Keratinocyte (primary cell): Measurements from ENCODE around the gene SLCO2B1. TPM values are rescaled to one million over a fixed set of nuclear protein-coding genes. Genes with fewer than 3 reads are reported as not detected.

Source experiments
- DNase-seq: peaks from one replicate; pipeline ENCODE4 v3.0.0-alpha.2; 2011; ENCODE audit warnings: low read depth, missing footprints, low spot score
- FAIRE-seq: peaks from 2 replicates; lab custom pipeline; 2011; peaks lifted over from hg19 to GRCh38; lab: Jason Lieb, UNC
- H2AFZ ChIP-seq: 2 replicates; pipeline ENCODE4 v1.6.0; 2012; ENCODE audit warnings: low read length, control low read depth, inconsistent platforms; ENCODE audit not compliant: control insufficient read depth
- H3K27ac ChIP-seq: 2 replicates; pipeline ENCODE4 v1.5.1; 2011; ENCODE audit warnings: low read length; ENCODE audit not compliant: control insufficient read depth, insufficient read depth
- H3K27me3 ChIP-seq: 3 replicates; pipeline ENCODE4 v1.6.0; 2011; ENCODE audit warnings: low read length; ENCODE audit not compliant: control insufficient read depth, insufficient read depth; ENCODE audit errors: extremely low read depth
- H3K36me3 ChIP-seq, 2 experiments: 2 replicates in 1 of 2; 3 replicates in 1 of 2; pipeline ENCODE4 v1.5.1; 2011; ENCODE audit warnings: low read length in 2 of 2, mild to moderate bottlenecking in 1 of 2; ENCODE audit not compliant: control insufficient read depth in 2 of 2, insufficient read depth in 2 of 2; ENCODE audit errors: extremely low read depth in 1 of 2
- H3K4me1 ChIP-seq: 3 replicates; pipeline ENCODE4 v1.5.1; 2011; ENCODE audit warnings: low read length; ENCODE audit not compliant: control insufficient read depth, insufficient read depth; ENCODE audit errors: extremely low read depth
- H3K4me2 ChIP-seq: 3 replicates; pipeline ENCODE4 v1.6.0; 2011; ENCODE audit warnings: low read depth, low read length; ENCODE audit not compliant: control insufficient read depth, insufficient read depth; ENCODE audit errors: extremely low read depth
- H3K4me3 ChIP-seq, 3 experiments: fragments of 200-600 bp in 1 of 3; sonication (generic) in 1 of 3; 2 replicates in 2 of 3; 3 replicates in 1 of 3; pipeline ENCODE4 v1.5.1; 2011 to 2016; ENCODE audit warnings: low read length in 3 of 3, mild to moderate bottlenecking in 3 of 3, control low read depth in 2 of 3, inconsistent platforms in 1 of 3, low read depth in 1 of 3, mixed read lengths in 1 of 3, mixed run types in 1 of 3, moderate library complexity in 1 of 3; ENCODE audit not compliant: control insufficient read depth in 2 of 3, insufficient read depth in 2 of 3; ENCODE audit errors: extremely low read depth in 1 of 3
- H3K79me2 ChIP-seq: 2 replicates; pipeline ENCODE4 v1.6.0; 2012; ENCODE audit warnings: low read length; ENCODE audit not compliant: control insufficient read depth, insufficient read depth
- H3K9ac ChIP-seq: 3 replicates; pipeline ENCODE4 v1.6.0; 2011; ENCODE audit warnings: low read length; ENCODE audit not compliant: control insufficient read depth, insufficient read depth; ENCODE audit errors: extremely low read depth
- H3K9me1 ChIP-seq: 3 replicates; pipeline ENCODE4 v1.6.0; 2011; ENCODE audit warnings: low read length; ENCODE audit not compliant: control insufficient read depth, insufficient read depth; ENCODE audit errors: extremely low read depth
- H3K9me3 ChIP-seq: 2 replicates; pipeline ENCODE4 v1.5.1; 2012; ENCODE audit warnings: low read depth, low read length; ENCODE audit not compliant: control insufficient read depth
- H4K20me1 ChIP-seq: 3 replicates; pipeline ENCODE4 v1.6.0; 2011; ENCODE audit warnings: low read length; ENCODE audit not compliant: control insufficient read depth, insufficient read depth; ENCODE audit errors: extremely low read depth
- CTCF ChIP-seq, 3 experiments: IDR thresholded peaks in 1 of 3; conservative IDR thresholded peaks in 1 of 3; optimal IDR thresholded peaks in 1 of 3; 2 replicates in 2 of 3; 3 replicates in 1 of 3; pipeline versions ENCODE3 to v1.5.1; 2011; ENCODE audit warnings: low read length in 3 of 3, mild to moderate bottlenecking in 3 of 3, moderate library complexity in 2 of 3, control low read depth in 1 of 3, inconsistent platforms in 1 of 3; ENCODE audit not compliant: insufficient read depth in 2 of 3; ENCODE audit errors: extremely low read depth in 1 of 3
- EZH2 ChIP-seq: IDR thresholded peaks from one replicate; pipeline ENCODE4 v1.6.1; 2012; ENCODE audit warnings: inconsistent platforms, mild to moderate bottlenecking, low read length, moderate library complexity
- dilution Hi-C: fragments of 300-500 bp; cut with MboI; formaldehyde crosslinking; loops from one replicate; pipeline ENCODE4 v1.7.0; 2020; ENCODE audit warnings: low sequenced_read_pairs; ENCODE audit not compliant: extremely low pct_ligation_motif_present
- polyA minus RNA-seq, 3 experiments: library from RNA; depleted of rRNA, polyadenylated mRNA; stranded (reverse); fragments of >200 nt; gene quantifications; 1 replicate in 1 of 3; 2 replicates in 1 of 3; 3 replicates in 1 of 3; pipeline ENCODE4 v1.2.3, GENCODE V29; 2011
- polyA plus RNA-seq, 5 experiments: library from polyadenylated mRNA; depleted of rRNA in 3 of 5; stranded (reverse) in 3 of 5; stranded (forward) in 1 of 5; unstranded in 1 of 5; fragments of >200 nt; gene quantifications; 1 replicate in 1 of 5; 2 replicates in 3 of 5; 3 replicates in 1 of 5; pipeline versions ENCODE4 v1.2.1 to v1.2.3, GENCODE V29; 2011 to 2012; ENCODE audit warnings: missing spikeins in 2 of 5, low read depth in 1 of 5, low replicate concordance in 1 of 5

Gene SLCO2B1
- polyA plus RNA-seq (0.03 TPM in 1 of 3 replicates, not detected in the others), polyA minus RNA-seq (not detected in 3 replicates)
- not detected for polyA plus RNA-seq (2011; ENCODE audit: low read depth)
- not detected in 2 replicates for polyA plus RNA-seq (2011; cell fraction: cytosol; rRNA removed)
- 0.05 and 0.19 TPM in 2 replicates for polyA plus RNA-seq (2011; cell fraction: nucleus; rRNA removed)
- not detected in 2 replicates for polyA plus RNA-seq (2012; ENCODE audit: low replicate concordance)
- polyA minus RNA-seq (2011; cell fraction: cytosol; rRNA and poly(A)+ RNA removed): not detected
- polyA minus RNA-seq (2011; cell fraction: nucleus; rRNA and poly(A)+ RNA removed): not detected in 2 replicates

- no peak for FAIRE-seq
- Histone ChIP-seq H3K9me1 (no peaks in the 10 kb centered on the region), H3K9me3 (no peaks in the 10 kb centered on the region), H3K79me2 (no peaks in the 10 kb centered on the region), H3K4me3 (no peak within 1 kb of the TSS), H4K20me1 (no peaks in the 10 kb centered on the region), H3K36me3 (no peaks in the 10 kb centered on the region), H3K27me3 (peaks cover 35% of the 10 kb centered on the region), H2AFZ (no peak within 1 kb of the TSS), H3K4me2 (no peak within 1 kb of the TSS), H3K9ac (no peak within 1 kb of the TSS), H3K4me1 (peaks cover 9% of the 10 kb centered on the region), H3K27ac (no peak within 1 kb of the TSS)
- dilution Hi-C loops: no loop called here
- DNase-seq: no peak
- TF ChIP-seq EZH2 (no peak), CTCF (optimal IDR thresholded peaks at IDR 0.05 in 1 of 3, IDR thresholded peaks at IDR 0.05 in 1 of 3, conservative IDR thresholded peaks at IDR 0.05 in 1 of 3; ENCODE audit: extremely low read depth in 1 of 3, insufficient read depth in 2 of 3, low read length in 3 of 3) (no peak)
Measured at GRCh38 chr11:75150879-75151278, at the start of gene SLCO2B1. TSS of gene SLCO2B1 (plus strand) at chr11:75151107. CDS start at chr11:75151382, 275 bp downstream.

GRCh38 chr11:75101424-75102128 is 49.3 kb upstream of the SLCO2B1 start:
- no peak for TF ChIP-seq EZH2
- Histone ChIP-seq H3K9me3 (no peaks in the 10 kb centered on the region), H3K27me3 (no peaks in the 10 kb centered on the region), H3K36me3 (no peaks in the 10 kb centered on the region), H4K20me1 (no peaks in the 10 kb centered on the region), H3K9ac (no peak overlapping the region), H3K4me1 (no peaks in the 10 kb centered on the region), H3K9me1 (no peaks in the 10 kb centered on the region), H3K4me2 (no peak overlapping the region), H3K4me3 (no peak overlapping the region), H3K27ac (no peak overlapping the region), H2AFZ (no peak overlapping the region), H3K79me2 (no peaks in the 10 kb centered on the region)
- dilution Hi-C loops: no loop called here
- DNase-seq (no peak), FAIRE-seq (no peak)
